ENCODE results near the gene PLEKHM3.
"Not testable (repeated sequence)": the region's sequence is repeated elsewhere in the genome, so short reads cannot be mapped to it uniquely, and the experiment has no call there.

PLEKHM3 gene

DNA sequence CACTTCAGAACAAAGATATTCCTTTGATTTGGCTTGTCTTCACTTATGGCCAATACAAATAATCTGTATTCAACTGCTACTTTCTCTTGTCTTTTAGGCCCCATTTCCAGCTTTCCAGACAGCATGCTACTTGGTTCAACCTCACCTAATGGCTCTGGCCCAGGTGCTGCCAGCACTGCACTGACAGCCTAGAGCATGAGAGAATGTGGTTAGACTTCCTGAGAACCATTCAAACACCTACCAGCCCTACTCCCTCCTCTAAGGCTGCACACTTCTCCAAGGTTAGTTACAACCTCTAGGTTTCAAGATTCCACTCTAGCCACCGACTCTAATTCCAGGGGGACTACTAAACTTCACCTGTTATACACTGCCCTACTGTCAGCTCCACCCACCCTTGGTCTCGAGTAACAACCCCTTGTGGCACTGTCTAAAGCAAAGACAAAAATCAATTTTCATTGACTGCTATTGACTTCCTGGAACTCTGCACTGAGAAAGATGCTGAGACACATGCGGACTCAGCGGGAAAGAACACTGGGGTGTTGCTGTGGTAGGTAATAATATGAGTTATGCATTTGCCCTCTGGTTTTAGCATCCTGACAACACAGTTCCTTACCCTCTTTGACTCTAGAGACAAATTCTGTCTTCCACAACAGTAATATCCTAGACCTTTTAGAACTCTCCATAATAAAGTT is 38.2 kb downstream of the PLEKHM3 start:
- no peak for DNase-seq

DNA sequence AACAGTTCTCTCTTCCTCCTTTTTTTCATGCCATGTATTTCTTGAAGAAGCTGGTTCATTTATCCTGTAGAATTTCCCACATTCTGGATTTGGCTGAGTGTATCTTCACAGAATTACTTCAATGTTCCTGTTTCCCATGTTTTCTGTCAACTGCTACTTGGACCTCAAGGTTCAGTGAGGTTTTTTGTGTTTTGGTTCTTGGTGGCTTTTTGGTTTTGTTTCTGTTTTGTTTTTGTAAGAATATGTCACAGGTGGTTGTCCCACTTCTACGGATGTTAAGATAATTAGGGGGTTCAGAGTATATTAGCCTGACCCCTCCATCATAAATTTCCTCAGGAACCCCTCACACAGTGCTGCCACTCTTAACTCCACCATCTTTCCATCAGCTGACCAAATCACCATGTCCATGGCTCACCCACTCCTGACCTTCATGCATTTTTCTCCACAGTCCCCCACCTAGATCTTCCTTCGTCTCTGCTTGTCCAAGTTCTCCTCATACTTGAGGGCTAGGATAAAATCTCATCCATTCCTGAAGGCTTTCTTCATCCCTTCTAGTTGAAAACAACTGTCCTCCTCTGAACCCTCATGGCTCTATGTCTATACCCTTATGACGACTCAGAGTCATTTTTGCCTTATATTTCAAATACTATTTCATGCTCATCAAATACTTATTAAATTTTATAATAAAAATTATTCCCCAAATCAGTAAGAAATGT is 40.4 kb downstream of the PLEKHM3 start:
- no peak for DNase-seq

DNA sequence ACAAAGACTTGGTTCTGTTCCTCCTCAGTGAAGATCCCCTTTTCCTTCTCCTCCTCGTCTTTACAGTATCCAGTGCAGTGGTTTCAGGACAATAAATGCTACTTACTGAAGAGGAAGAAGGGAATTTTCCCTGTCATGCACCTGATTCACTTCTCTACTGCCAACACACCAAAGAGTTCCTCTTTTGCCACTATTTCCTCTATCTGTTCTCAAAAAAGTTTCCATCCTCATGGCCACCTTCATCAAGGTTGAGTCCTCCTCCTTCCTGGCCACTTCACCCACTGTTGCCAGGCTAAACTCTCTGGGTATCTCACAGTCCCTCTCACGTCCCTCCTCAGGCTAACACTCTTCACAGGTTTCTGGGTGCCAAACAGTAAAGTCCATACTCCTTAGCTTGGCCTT is 41.7 kb downstream of the PLEKHM3 start:
- no peak for DNase-seq

DNA sequence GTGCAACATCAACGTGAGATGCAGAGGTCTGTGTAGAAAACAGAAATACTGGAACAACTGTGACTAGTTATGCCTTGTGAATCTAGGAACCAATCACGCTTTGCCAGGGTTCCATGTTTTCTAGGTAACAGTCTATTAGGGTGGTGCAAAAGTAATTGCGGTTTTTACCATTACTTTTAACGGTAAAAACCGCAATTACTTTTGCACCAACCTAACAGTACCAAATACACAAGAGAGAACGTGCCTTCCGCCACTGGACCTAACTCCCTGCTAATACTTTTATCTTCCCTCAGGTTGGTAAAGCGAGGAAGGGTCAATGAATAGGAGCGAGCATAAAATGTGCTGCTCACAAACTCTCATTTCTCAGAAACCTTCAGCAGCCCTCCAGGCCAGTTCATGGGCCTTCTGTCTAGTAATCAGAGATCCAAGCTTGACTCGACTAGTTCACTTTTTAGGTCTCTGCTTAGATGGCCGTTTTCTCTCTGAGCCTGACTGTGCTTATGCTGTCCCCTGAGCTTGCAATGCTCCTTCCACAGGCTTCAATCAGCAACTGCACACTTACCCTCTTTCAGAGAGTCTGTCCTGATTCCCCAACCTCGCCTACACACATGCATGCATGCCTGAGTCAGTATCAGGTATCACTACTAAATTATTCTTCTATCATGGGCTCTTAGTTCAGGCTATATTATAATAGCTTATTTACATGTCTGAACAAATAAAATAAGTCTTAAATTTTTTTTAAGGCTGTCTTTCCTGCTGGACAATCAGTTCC is 47.0 kb downstream of the PLEKHM3 start:
- DNase-seq = no peak

DNA sequence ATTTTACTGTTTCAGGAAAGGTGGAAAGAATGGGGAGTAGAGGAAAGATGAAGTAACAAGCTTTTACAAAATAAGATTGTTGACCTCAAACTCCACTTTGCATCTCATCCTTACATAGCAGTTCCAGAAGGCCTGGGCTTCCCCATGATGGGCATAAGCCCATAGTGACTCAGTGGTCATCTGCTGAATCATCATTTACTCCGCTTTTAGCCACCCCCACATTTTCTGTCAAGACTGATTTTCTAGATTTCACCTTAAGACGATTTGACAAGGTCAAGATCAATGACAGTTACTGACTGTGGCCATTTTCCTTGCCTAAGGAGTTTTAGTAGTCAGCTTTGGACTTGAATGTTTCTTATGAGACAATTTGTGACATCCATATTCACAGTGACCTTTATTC is 49.4 kb downstream of the PLEKHM3 start:
- no peak for DNase-seq

DNA sequence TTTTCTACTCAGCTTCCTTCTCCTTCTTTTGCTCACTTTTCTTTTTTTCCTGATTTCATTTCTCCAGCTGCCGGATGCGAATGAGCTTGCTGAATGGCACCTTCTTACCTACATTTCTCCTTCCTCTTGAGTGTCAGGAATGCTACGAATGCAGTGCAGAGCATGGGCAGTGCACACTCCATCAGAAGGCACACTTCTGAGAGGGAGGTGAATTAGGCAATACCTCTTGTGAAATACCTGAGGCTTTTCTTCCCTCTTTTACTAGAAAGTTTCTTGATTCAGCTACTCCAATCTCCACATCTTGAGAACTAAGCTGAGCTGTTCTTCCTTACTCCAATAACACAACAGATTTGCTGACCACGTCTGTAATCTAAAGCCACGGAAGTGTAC is 51.1 kb downstream of the PLEKHM3 start:
- DNase-seq = no peak

DNA sequence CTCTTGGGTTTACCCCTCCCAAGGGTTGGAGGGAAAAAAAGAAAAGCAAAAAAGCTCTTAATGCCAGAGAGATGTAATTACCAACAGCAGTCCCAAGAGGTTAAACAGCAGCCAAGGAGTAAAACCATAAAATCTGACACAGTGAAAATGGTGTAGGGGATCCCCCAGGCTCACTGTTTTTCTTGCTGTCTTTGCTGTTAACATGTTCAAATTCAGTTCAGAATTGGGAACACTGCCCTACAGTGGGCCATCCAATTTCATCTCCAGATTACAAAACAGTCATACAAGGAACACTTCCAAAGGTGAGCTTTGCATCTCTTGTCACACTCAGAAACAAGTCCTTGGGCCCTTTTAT is 54.5 kb downstream of the PLEKHM3 start:
- DNase-seq = no peak

DNA sequence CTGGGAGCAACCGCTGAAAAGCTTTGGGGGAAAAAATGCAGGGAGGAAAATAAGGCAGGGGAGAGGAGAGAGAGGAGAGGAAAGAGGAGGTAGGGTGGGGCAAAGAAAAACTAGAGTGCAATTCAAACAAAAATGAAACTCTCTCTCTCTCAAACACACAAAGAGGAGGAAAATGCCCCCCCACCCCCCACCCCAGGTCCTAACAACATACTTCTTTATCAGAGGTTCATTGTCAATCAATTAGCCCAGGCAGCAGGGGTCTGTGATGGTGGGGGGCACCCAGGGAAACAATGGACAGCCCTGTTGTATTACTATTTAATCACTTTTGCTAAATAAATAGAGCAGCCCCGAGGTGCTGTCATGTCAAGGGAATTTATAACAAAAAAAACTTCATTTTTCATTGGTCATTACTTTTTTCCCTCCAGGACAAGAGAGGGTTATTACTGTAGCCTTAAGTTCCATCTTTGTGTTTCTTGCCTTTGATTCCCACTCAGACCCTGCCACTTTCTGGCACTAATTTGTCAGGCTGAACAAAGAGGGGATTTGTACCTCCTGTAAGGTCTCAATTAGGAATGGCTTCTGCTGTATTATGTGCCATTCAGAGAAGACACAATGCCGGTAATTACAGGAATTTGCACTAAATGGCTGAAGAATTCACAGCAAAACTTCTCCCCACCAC is 55.0 kb downstream of the PLEKHM3 start:
- peak; percentile 35 for DNase-seq

DNA sequence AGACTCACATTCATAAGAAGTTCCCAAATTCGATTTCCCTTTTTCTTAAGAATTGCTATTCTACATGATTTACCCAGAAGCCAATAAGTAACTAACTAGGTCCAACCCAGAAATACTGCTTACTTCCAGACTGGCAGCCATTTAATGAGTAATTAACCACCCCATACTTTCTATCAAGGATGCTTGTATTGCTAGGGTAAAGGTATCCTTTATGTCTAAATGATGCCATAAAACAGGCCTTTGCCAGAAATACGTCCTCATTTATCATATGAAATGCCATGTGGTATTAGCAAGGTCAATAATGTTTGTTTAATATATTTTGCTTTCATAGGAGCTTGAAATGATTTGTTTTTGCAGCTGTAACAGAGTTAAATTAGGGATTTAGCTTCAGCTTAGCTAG is 56.1 kb downstream of the PLEKHM3 start:
- DNase-seq = no peak

DNA sequence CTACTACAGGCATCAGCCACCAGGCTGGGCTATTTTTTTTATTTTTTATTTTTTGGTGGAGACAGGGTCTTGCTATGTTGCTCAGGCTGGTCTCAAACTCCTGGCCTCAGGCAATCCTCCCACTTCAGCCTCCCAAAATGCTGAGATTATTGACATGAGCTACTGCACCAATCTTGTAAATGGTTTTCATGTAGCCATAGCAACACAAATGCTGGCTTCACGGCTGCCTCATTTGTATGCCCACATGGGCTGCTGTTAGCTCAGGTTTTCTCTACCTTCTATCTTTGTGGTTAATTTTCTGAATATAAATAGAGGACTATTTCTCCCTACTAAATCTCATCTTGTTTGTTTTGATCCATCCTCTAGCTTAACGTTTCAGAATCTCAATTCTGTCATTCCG is 58.2 kb downstream of the PLEKHM3 start:
- DNase-seq = no peak

DNA sequence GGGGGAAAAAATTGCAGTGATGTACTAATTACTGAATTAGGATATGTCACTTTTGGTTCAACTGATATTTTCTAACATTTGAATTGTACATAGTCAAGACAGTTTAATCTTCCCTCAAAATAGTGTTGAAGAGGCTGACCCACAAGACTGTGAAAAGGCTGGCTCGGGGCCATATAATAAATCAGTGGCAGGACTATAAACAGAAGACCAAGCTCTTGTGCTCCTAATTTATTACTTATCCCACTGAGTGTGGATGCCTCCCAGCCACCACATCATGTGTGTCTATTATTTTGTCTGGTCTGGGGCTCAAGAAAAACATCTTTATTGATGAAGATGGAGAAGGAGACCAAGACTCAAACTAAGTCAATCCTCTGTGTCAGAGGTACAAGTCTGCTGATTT is 64.4 kb downstream of the PLEKHM3 start:
- DNase-seq = no peak

DNA sequence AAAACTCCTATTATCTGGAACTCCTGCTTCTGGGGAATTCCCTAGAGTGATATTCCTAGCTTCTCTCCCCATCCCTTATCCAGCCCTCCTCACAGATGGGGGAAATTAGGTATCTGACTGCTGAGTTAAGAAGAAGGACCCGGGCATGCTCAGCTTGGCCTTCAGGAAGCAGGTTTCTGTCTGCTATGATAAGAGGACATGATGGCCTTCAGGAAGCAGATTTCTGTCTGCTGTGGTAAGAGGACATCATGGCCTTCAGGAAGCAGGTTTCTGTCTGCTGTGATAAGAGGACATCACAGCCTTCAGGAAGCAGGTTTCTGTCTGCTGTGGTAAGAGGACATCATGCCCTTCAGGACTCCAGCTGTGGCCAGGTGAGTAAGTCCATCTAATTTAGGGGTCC is 65.2 kb downstream of the PLEKHM3 start:
- no peak for DNase-seq

DNA sequence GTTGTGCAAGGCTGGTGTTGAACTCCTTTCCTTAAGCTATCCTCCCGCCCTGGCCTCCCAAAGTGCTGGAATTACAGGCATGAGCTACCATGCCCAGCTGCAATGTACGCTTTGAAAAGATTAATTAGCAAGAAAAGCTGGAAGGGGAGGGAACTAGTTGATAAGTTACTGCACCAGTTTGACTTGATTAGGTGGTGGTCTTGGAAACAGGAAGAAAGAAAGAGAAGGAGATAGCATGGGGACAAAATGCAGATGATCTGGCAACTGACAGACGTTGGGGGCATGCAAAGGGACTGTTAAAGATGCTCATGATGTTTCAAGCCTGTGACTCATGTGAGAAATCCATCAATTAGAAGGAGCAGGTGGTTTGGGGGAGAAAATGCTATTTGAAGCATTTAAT is 68.6 kb downstream of the PLEKHM3 start:
- no peak for DNase-seq

DNA sequence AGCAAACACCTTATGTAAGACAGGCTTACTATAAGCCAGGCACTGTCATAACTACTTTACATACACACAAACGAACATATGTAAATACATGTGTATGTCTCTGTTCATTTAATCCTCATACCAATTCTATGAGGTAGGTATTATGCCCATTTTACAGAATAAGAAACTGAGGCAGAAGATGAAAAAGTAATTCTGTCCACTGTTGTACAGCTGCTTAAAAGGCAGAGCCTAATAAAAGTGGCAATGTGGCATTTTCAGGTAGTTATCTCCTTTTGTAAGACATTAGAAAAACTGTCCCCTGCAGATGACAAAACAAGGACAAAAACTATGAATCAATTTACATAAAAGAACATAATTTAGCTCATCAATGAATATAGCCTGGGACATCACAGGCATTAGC is 69.9 kb downstream of the PLEKHM3 start:
- no peak for DNase-seq

DNA sequence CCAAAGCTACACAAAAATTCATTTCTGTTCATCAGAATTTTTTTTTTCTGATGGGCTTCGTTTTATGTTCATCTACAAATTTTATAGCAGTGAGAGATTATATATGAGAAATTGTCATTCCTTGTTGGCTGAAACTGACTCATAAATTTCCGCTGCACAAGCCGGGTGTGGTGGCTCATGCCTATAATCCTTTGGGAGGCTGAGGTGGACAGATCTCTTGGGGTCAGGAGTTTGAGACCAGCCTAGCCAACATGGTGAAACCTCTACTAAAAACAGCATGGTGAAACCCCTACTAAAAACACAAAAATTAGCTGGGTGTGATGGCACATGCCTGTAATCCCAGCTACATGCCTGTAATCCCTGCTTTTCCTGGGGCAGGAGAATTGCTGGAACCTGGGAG is 72.0 kb downstream of the PLEKHM3 start:
- DNase-seq = no peak

DNA sequence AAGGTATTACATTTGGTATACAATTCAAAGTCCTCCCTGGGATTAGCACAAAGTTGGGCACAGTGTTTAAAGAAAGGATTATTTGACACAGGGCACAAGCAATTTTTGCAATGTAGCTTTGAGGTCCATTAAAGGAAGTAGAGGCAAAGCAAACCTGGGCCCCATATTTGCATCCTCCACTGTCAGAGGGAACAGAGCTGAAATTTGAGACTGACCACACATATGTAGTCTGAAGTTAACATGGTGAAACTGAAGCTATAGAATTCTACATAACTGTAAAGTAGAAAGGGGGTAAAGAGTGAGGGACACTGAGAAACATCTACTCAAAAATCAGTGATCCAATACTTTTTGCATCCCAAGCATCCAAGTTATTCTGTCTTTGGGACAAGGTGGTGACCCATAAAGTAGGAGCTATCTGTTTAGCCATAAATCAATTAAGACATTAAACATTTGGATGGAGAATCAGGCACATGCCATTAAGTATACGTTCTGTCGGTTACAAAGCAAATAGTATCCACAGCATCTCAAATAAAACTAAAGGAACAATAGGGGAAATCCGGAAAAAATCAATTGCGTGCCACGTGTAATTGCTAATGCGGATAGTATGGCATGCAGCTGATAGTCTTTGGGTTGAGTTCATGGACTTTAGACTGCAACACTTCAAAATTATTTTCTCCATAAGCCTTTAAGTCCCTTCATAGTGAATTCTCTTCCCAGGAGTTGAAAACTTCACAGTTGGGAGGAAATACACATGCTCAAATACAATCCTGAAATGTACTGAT is 72.6 kb downstream of the PLEKHM3 start:
- no peak for DNase-seq

DNA sequence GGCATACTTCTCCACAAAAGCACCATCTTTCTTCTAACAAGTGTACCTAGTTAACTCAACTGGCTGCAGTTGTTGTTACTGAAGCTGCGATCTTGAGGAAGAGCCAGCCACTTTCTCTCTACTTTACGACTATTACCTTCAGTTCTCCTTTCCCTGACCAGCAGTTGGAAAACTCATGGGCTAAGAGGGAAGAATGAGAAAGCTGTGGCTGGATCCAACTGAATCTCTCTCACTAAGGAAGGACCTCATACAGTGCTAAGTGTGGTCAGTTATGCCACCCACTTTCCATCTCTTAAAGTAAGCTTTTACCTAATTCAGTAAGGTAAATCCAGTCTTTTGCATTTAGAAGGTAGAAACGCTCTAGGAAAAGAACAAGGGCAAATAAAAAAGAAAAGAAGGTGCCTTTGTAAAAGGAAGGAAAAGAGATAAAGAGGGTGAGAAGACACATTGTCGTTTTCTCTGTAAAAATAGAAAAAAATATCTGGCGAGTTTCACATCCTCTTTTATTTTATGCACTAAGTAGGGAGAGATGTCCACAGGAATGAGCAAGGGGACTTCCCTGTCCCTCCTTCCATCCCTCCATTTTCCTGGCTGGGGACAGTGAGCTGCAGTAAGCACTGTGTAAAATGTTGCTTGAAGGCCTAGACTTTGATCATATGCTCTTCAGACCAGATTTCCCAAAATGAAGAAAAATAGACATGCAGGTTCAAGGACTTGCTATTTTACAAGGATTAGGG is 73.4 kb downstream of the PLEKHM3 start:
- DNase-seq = no peak

DNA sequence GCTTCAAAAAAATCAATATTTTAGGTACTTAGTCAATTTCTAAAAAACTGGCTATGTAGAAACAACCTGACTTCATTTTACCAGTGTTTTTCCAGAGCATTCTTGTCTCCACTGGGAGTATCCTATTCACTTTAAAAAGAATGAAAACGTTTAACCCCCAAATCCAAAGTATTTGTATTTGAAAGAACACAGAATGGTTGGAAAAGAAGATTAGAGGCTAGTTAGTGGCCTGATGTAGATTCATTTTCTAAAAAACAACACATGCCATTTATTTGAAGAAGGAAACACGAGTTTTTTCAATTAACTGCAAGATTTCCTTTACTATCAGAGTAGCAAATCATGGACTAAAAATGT is 74.6 kb downstream of the PLEKHM3 start:
- DNase-seq = no peak

DNA sequence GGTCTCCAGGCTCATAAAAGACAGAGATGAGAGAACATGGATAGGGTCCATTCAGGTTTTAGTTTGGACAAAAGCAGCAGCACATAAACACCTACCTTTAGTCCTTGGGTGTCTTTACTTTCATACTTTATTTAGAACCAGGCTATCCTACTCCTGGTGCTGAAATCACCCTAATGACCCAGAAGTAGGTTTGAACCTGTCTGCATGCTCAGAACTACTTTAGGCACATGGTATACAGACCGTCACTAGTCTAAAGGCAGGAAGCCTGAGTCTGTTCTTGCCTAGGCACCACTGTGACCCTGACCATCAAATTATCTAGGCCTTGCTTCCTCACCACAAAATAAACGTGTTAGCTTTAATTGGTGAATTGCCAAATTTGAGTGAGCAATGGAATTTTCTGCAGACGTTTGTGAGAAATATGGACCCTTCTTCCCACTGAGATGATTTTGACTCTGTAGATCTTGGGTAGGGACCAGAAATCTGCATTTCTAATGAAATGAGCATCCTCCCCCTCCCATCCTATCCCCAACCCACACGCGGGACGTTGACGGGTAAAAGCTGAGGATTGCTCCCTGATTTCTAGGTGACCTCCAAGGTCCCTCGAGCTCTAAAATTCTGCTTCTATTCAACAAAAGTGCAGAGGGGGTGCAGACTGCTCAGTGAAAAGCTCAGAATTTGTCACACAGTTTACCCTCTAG is 75.1 kb downstream of the PLEKHM3 start:
- DNase-seq = no peak

DNA sequence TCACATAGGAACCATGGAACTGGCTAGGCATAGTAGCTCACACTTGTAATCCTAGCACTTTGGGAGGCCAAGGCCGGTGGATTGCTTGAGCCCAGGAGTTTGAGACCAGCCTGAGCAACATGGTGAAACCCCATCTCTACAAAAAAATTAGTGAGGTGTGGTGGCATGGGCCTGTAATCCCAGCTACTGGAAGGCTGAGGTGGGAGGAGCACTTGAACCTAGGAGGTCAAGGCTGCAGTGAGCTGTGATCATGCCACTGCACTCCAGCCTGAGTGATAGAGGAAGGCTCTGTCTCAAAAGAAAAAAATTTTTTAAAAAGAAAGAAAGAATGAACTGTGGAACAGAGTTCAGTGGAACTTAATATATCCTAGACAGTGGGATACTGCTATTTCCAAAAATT is 76.1 kb downstream of the PLEKHM3 start:
- not testable (repeated sequence) for DNase-seq

DNA sequence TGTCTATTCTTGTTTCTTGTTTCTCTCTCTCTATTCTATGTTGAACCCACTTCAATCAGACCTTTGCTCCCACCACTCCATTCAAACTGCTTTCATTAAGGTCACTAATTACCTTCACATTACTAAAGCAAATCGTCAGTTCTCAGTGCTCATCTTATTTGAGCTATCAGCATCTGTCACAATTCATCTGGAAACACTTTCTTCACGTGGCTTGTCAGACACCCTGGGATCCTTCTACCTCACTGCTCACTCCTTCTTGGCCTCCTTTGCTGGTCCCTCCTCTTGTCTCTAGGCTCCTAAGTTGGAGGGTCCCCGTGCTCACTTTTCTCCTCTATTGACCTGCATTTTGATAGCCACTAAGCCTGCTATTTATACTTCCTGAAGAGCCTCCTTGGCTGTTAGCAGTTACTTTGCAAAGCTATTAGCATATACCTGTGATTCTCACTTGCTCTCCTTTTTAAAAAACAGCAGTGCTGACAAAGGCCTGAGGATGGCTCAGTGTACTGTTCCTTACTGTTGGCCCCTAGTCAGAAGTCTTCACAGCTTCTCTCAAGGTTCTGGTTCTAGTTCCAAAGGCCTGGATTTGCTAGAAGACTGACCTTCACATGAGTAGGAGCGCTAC is 80.2 kb downstream of the PLEKHM3 start:
- DNase-seq = no peak
